OCI-LY3 (cell line): Measurements from ENCODE around the gene WNT2.
A peak's percentile ranks its signal among the peaks of the same experiment; 100 is the strongest.

Source experiments
- H2AFZ ChIP-seq: fragments of 200-600, 300-600 bp; shearing (Covaris generic); 2 replicates; pipeline ENCODE4 v1.6.0; 2014; ENCODE audit warnings: antibody characterized with exemption, low read depth, low read length
- H3K27ac ChIP-seq: fragments of 200-600, 300-600 bp; sonication (generic); 2 replicates; pipeline ENCODE4 v1.5.1; 2014; ENCODE audit warnings: mild to moderate bottlenecking, low read length, moderate library complexity, mixed read lengths
- H3K27me3 ChIP-seq: fragments of 200-600, 300-600 bp; sonication (generic); 2 replicates; pipeline ENCODE4 v1.6.1; 2014; ENCODE audit warnings: low read depth, low read length, mixed read lengths
- H3K36me3 ChIP-seq: fragments of 200-600, 300-600 bp; sonication (generic); replicated peaks from 2 replicates; pipeline ENCODE3; 2014; ENCODE audit warnings: low read depth, low read length, mixed read lengths
- H3K4me1 ChIP-seq: fragments of 300-600, 200-600 bp; sonication (generic); 2 replicates; pipeline ENCODE4 v1.6.1; 2014; ENCODE audit warnings: low read length, mixed read lengths
- H3K4me2 ChIP-seq: fragments of 200-600, 300-600 bp; sonication (generic); 2 replicates; pipeline ENCODE4 v1.6.1; 2014; ENCODE audit warnings: low read length, mixed read lengths
- H3K4me3 ChIP-seq: fragments of 300-600, 200-600 bp; sonication (generic); 2 replicates; pipeline ENCODE4 v1.5.1; 2014; ENCODE audit warnings: antibody characterized with exemption, mild to moderate bottlenecking, low read length, moderate library complexity
- H3K79me2 ChIP-seq: fragments of 300-600, 200-600 bp; shearing (Covaris generic); 2 replicates; pipeline ENCODE4 v1.6.1; 2014; ENCODE audit warnings: mild to moderate bottlenecking, low read length, mixed read lengths
- H3K9ac ChIP-seq: fragments of 300-600, 200-600 bp; shearing (Covaris generic); 2 replicates; pipeline ENCODE4 v1.6.0; 2014; ENCODE audit warnings: mild to moderate bottlenecking, low read length, moderate library complexity
- H3K9me3 ChIP-seq: fragments of 200-600, 300-600 bp; shearing (Covaris generic); 2 replicates; pipeline ENCODE4 v1.6.1; 2014; ENCODE audit warnings: low read length, mixed read lengths; ENCODE audit not compliant: insufficient read depth
- H4K20me1 ChIP-seq: fragments of 200-600, 300-600 bp; sonication (generic); 2 replicates; pipeline ENCODE4 v1.6.1; 2016; ENCODE audit warnings: low read length, mixed read lengths; ENCODE audit not compliant: insufficient read depth
- EZH2phosphoT487 ChIP-seq: fragments of 200-600 bp; shearing (Covaris generic); IDR thresholded peaks from 2 replicates; pipeline ENCODE4 v1.6.1; 2018; ENCODE audit warnings: antibody characterized with exemption, mixed run types, low read depth
- TF ChIP-seq, protein P1 (sequence below): fragments of 200-600, 300-600 bp; sonication (generic); IDR thresholded peaks from 2 replicates; pipeline ENCODE4 v1.5.1; 2014; ENCODE audit warnings: antibody characterized with exemption, low read length, low read depth

The WNT2 gene

DNA sequence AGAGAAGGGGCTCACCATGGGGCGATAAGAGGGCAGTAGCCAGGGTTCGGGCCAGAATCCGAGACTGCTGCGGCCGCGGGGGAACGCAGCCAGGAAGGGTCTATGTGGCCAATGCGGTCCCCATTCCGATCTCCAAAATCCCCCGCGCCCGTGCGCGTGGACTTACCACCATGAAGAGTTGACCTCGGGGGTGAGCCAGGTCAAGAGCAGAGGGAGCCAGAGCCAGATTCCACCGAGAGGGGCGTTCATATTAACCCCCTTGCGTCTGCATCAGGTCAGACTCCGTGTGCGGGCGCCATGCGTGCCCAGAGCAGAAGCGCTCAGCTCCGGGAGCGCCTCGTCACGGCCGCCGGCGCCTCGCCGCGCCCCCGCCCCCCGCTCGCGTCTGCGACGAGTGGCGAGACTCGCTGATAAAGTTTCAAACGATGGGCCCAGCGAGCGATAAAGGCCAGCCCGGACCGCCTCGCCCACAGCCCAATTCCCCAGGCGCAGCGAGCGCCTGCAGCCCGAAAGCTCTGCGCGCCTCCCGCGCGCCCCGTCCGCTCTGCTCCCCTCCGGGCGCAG, at the start of gene WNT2:
Gene WNT2 (minus strand): TSS at position 318 of the 564 bp plus-strand sequence. CDS start 69 bp downstream, at position 249.
- Histone ChIP-seq H3K4me3 (no peak within 1 kb of the TSS), H2AFZ (no peak within 1 kb of the TSS)
- no peak for TF ChIP-seq EZH2phosphoT487
- TF ChIP-seq, protein P1, sequence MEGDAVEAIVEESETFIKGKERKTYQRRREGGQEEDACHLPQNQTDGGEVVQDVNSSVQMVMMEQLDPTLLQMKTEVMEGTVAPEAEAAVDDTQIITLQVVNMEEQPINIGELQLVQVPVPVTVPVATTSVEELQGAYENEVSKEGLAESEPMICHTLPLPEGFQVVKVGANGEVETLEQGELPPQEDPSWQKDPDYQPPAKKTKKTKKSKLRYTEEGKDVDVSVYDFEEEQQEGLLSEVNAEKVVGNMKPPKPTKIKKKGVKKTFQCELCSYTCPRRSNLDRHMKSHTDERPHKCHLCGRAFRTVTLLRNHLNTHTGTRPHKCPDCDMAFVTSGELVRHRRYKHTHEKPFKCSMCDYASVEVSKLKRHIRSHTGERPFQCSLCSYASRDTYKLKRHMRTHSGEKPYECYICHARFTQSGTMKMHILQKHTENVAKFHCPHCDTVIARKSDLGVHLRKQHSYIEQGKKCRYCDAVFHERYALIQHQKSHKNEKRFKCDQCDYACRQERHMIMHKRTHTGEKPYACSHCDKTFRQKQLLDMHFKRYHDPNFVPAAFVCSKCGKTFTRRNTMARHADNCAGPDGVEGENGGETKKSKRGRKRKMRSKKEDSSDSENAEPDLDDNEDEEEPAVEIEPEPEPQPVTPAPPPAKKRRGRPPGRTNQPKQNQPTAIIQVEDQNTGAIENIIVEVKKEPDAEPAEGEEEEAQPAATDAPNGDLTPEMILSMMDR, result no peak

DNA sequence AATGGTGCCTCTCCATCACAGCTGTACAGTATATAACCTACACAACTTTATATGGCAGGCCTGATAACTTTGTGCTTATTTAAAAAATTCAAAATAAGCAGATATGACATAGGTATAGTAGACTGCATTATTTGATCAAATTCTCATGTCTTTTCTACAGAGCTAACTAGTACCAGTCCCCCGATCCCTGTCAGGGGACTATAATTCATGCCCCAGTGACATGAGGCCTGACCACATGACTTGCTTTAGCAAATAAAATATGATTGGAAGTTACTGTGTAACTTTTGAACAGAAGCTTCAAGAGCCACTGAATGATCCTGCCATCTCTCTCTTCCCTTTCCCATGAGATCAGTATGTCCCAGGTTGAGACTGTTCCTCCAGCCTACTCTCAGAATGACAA, 49.2 kb upstream of the WNT2 start:
- Histone ChIP-seq H3K36me3 (no peaks in the 10 kb centered on the region), H4K20me1 (no peaks in the 10 kb centered on the region), H3K4me3 (no peak overlapping the region), H3K9me3 (no peaks in the 10 kb centered on the region), H3K4me1 (no peaks in the 10 kb centered on the region), H3K27ac (no peak overlapping the region), H2AFZ (no peak overlapping the region), H3K79me2 (no peaks in the 10 kb centered on the region), H3K27me3 (0 out of 2 replicates have a peak, but pooled peaks cover 3% of the 10 kb centered on the region), H3K9ac (no peak overlapping the region), H3K4me2 (no peak overlapping the region)
- TF ChIP-seq EZH2phosphoT487, result no peak
- TF ChIP-seq, protein P1, result no peak

More for the DNA sequence above, at the start of gene WNT2:
- Histone ChIP-seq H3K4me1 (no peaks in the 10 kb centered on the region), H4K20me1 (no peaks in the 10 kb centered on the region), H3K36me3 (no peaks in the 10 kb centered on the region), H3K27ac (no peak within 1 kb of the TSS), H3K9ac (no peak within 1 kb of the TSS), H3K9me3 (no peaks in the 10 kb centered on the region), H3K27me3 (no peaks in the 10 kb centered on the region), H3K4me2 (no peak within 1 kb of the TSS), H3K79me2 (no peaks in the 10 kb centered on the region)

DNA sequence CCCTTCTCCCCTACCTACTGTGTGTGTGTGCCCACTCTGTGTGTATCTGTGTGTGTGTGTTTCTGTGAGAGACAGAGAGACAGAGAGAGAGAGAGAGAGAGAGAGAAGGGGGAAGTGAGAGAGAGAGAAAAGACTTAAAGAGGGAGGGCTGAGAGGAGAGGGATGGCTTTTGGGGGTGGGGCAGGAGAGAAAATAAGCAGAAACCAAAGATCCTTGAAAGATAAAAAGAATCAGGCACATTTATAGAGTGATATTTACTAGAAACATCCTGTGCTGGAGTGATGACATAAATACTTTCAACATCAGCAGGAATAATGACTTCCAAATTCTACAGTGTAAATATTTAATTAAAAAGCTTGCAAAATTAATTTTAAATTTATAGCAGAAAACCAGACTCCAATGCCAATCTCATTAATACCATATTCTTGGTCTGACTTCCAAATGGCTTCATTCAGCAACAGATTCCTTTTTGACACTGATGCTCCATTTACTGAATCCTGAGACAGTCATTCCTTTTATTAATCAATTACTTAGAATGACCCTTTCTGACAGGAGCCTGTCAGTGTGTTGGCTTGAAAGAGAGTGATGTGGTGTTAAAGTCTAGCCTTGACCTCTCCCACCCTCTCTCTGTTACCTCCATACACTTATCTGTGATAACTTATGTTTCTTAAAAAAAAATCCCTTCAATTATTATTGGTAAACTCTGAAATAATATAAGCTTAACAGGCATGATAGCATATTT, 41.7 kb upstream of the WNT2 start:
- Histone ChIP-seq H2AFZ (0 out of 2 replicates have a peak overlapping the region, but pooled peaks have one; percentile 7), H3K27me3 (0 out of 2 replicates have a peak, but pooled peaks cover 3% of the 10 kb centered on the region)

More for the DNA sequence above, 41.7 kb upstream of the WNT2 start:
- no peaks in the 10 kb centered on the region for H3K9me3 ChIP-seq
- no peaks in the 10 kb centered on the region for H3K79me2 ChIP-seq
- peak overlapping the region; percentile 25 for H3K4me2 ChIP-seq
- H3K27ac ChIP-seq, result no peak overlapping the region
- peaks cover 12% of the 10 kb centered on the region for H3K4me1 ChIP-seq
- H3K9ac ChIP-seq, result no peak overlapping the region
- TF ChIP-seq, protein P1, result no peak
- no peak for TF ChIP-seq EZH2phosphoT487
- no peaks in the 10 kb centered on the region for H4K20me1 ChIP-seq
- no peaks in the 10 kb centered on the region for H3K36me3 ChIP-seq
- no peak overlapping the region for H3K4me3 ChIP-seq
